ENCODE data around the gene NANOS1. TPM values are rescaled to one million over a fixed set of nuclear protein-coding genes. Genes with fewer than 3 reads are reported as not detected.

Gene NANOS1
- polyA plus RNA-seq, 2 of the 4 experiments (the other 2 are of a cell fraction): 1.4 to 2.9 TPM

- 98% methylated on average over 4 of the region's 4 CpGs for WGBS (ENCODE audit: missing lambda C conversion rate)
- TF ChIP-seq PBX3 (IDR thresholded peaks at IDR 0.05) (no peak), PHF8 (IDR thresholded peaks at IDR 0.05; ENCODE audit: borderline replicate concordance, low read depth) (no peak), HOXB13 (CRISPR knock-in tag; IDR thresholded peaks at IDR 0.05; ENCODE audit: low read depth) (no peak), EP300 (IDR thresholded peaks at IDR 0.05) (no peak), EHMT2 (IDR thresholded peaks at IDR 0.05; ENCODE audit: low read depth) (no peak), ZC3H11A (IDR thresholded peaks at IDR 0.05) (no peak), FOXS1 (CRISPR knock-in tag; IDR thresholded peaks at IDR 0.05) (no peak), TFCP2L1 (CRISPR knock-in tag; IDR thresholded peaks at IDR 0.05) (no peak), NR3C1 (IDR thresholded peaks at IDR 0.05) (no peak), CHD4 (IDR thresholded peaks at IDR 0.05; ENCODE audit: borderline replicate concordance) (no peak), MAFK (IDR thresholded peaks at IDR 0.05; ENCODE audit: partially characterized antibody) (no peak), FOSL2 (IDR thresholded peaks at IDR 0.05) (no peak), FOSL2 (CRISPR knock-in tag; IDR thresholded peaks at IDR 0.05) (no peak), E2F6 (IDR thresholded peaks at IDR 0.05; ENCODE audit: borderline replicate concordance, low read depth) (no peak), SREBF2 (IDR thresholded peaks at IDR 0.05) (no peak), ZSCAN20 (CRISPR knock-in tag; IDR thresholded peaks at IDR 0.05) (no peak), HOXA7 (CRISPR knock-in tag; IDR thresholded peaks at IDR 0.05) (no peak), RAD21 (conservative IDR thresholded peaks at IDR 0.05 in 1 of 2, IDR thresholded peaks at IDR 0.05 in 1 of 2) (no peak)
- TF ChIP-seq, protein P1, sequence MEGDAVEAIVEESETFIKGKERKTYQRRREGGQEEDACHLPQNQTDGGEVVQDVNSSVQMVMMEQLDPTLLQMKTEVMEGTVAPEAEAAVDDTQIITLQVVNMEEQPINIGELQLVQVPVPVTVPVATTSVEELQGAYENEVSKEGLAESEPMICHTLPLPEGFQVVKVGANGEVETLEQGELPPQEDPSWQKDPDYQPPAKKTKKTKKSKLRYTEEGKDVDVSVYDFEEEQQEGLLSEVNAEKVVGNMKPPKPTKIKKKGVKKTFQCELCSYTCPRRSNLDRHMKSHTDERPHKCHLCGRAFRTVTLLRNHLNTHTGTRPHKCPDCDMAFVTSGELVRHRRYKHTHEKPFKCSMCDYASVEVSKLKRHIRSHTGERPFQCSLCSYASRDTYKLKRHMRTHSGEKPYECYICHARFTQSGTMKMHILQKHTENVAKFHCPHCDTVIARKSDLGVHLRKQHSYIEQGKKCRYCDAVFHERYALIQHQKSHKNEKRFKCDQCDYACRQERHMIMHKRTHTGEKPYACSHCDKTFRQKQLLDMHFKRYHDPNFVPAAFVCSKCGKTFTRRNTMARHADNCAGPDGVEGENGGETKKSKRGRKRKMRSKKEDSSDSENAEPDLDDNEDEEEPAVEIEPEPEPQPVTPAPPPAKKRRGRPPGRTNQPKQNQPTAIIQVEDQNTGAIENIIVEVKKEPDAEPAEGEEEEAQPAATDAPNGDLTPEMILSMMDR (IDR thresholded peaks at IDR 0.05): no peak
- Histone ChIP-seq H3K4me2 (no peak overlapping the region), H3K4me1 (peaks cover 7% of the 10 kb centered on the region; the same call in 1 of the 3 replicates), H3K9me3 (no peaks in the 10 kb centered on the region), H3K4me3 (no peak overlapping the region), H3K27ac (no peak overlapping the region)
- no peak for FAIRE-seq
- no peak for DNase-seq (ENCODE audit: low read depth in 1 of 2, low spot score in 1 of 2)
- POLR2A ChIA-PET: no interaction called here
- CTCF ChIA-PET: interaction anchor here (1.0 kb wide), 1 partner anchor 9 kb away, joined by 3 read pairs; no protein-coding TSS in a partner anchor
- ATAC-seq: no peak; a peak in 1 of 6 replicates
Measured at GRCh38 chr10:119041326-119041725, 11.8 kb downstream of the NANOS1 start.

GRCh38 chr10:119042169-119042568 lies 12.7 kb downstream of the NANOS1 start:
- H3K4me3 ChIP-seq: no peak overlapping the region
- ATAC-seq (no peak), DNase-seq (ENCODE audit: low read depth in 1 of 2, low spot score in 1 of 2) (no peak), FAIRE-seq (no peak)
- ChIA-PET CTCF (no interaction called here), POLR2A (no interaction called here)
- H3K4me2 ChIP-seq: no peak overlapping the region
- no peak for TF ChIP-seq ZFP36 (IDR thresholded peaks at IDR 0.05; ENCODE audit: borderline replicate concordance, partially characterized antibody)
- no peak for TF ChIP-seq E2F6 (IDR thresholded peaks at IDR 0.05; ENCODE audit: borderline replicate concordance, low read depth)
- TF ChIP-seq FOSL2 (IDR thresholded peaks at IDR 0.05): no peak
- no peak for TF ChIP-seq FOSL2 (CRISPR knock-in tag; IDR thresholded peaks at IDR 0.05)
- TF ChIP-seq CHD2 (IDR thresholded peaks at IDR 0.05; ENCODE audit: low read length, partially characterized antibody): no peak
- no peak for TF ChIP-seq JUN (IDR thresholded peaks at IDR 0.05)
- H3K4me1 ChIP-seq: peaks cover 7% of the 10 kb centered on the region; the same call in 1 of the 3 replicates
- no peak overlapping the region for H3K27ac ChIP-seq
- whole genome bisulfite sequencing (ENCODE audit: missing lambda C conversion rate): 95% methylated on average over 26 of the region's 26 CpGs
- H3K9me3 ChIP-seq: no peaks in the 10 kb centered on the region

Data from A549 (cell line).